Liver (tissue), 9 donors: ENCODE measurements around the gene RNF157. TPM values are rescaled to one million over a fixed set of nuclear protein-coding genes. Genes with fewer than 3 reads are reported as not detected.
A peak's percentile ranks its signal among the peaks of the same experiment; 100 is the strongest.

Source experiments
- DNase-seq: peaks from one replicate; pipeline ENCODE4 v3.0.0-alpha.2; 2017; ENCODE audit warnings: low spot score
- H3K27ac ChIP-seq, 2 donors: one replicate each; pipeline ENCODE4 v1.7.0; 2013; ENCODE audit warnings: inconsistent platforms in 2 of 2, low read length in 2 of 2, control low read depth in 1 of 2, low read depth in 1 of 2, mild to moderate bottlenecking in 1 of 2
- H3K27me3 ChIP-seq, 4 donors: one replicate each; pipeline versions ENCODE4 v1.6.1 to v1.7.0; 2013; ENCODE audit warnings: low read length in 3 of 4, inconsistent platforms in 1 of 4, mild to moderate bottlenecking in 1 of 4, moderate library complexity in 1 of 4; ENCODE audit not compliant: control insufficient read depth in 4 of 4, insufficient read depth in 4 of 4
- H3K36me3 ChIP-seq, 4 donors: one replicate each; pipeline versions ENCODE4 v1.6.1 to v1.7.0; 2013; ENCODE audit warnings: low read length in 3 of 4, mild to moderate bottlenecking in 3 of 4, low read depth in 1 of 4, moderate library complexity in 1 of 4; ENCODE audit not compliant: control insufficient read depth in 4 of 4, insufficient read depth in 3 of 4
- H3K4me1 ChIP-seq, 4 donors: one replicate each; pipeline versions ENCODE4 v1.6.1 to v1.7.0; 2013; ENCODE audit warnings: low read length in 3 of 4, mild to moderate bottlenecking in 3 of 4, moderate library complexity in 1 of 4; ENCODE audit not compliant: control insufficient read depth in 4 of 4, insufficient read depth in 4 of 4
- H3K4me3 ChIP-seq, 3 donors: one replicate each; pipeline versions ENCODE4 v1.6.1 to v1.7.0; 2013; ENCODE audit warnings: low read length in 3 of 3, control low read depth in 1 of 3, low read depth in 1 of 3, mild to moderate bottlenecking in 1 of 3
- H3K9ac ChIP-seq, 2 donors: one replicate each; pipeline ENCODE4 v1.7.0; 2013; ENCODE audit warnings: low read length in 2 of 2, mild to moderate bottlenecking in 2 of 2, moderate library complexity in 2 of 2, control low read depth in 1 of 2, low read depth in 1 of 2
- H3K9me3 ChIP-seq, 4 donors: one replicate each; pipeline versions ENCODE4 v1.6.1 to v1.7.0; 2013; ENCODE audit warnings: low read length in 3 of 4; ENCODE audit not compliant: control insufficient read depth in 4 of 4
- ATF3 ChIP-seq: IDR thresholded peaks from 2 replicates; pipeline ENCODE4 v1.6.1; 2016; ENCODE audit warnings: antibody characterized with exemption
- CTCF ChIP-seq: fragments of 150-350 bp; IDR thresholded peaks from 2 replicates; pipeline ENCODE4 v1.5.1; 2017; ENCODE audit warnings: improper control_type of control experiment, low read depth, low read length; ENCODE audit not compliant: missing input control
- FOXA1 ChIP-seq: IDR thresholded peaks from 2 replicates; pipeline ENCODE4 v1.6.1; 2016; ENCODE audit warnings: antibody characterized with exemption
- FOXA2 ChIP-seq: IDR thresholded peaks from 2 replicates; pipeline ENCODE4 v1.6.1; 2016; ENCODE audit warnings: antibody characterized with exemption
- GABPA ChIP-seq, 2 donors: IDR thresholded peaks in 1 of 2; conservative IDR thresholded peaks in 1 of 2; 2 replicates each; pipeline ENCODE4 v1.6.1; 2016; ENCODE audit warnings: antibody characterized with exemption in 2 of 2, mild to moderate bottlenecking in 1 of 2, moderate library complexity in 1 of 2
- HNF4G ChIP-seq: IDR thresholded peaks from 2 replicates; pipeline ENCODE4 v1.6.1; 2016; ENCODE audit warnings: antibody characterized with exemption
- JUND ChIP-seq, 2 donors: IDR thresholded peaks; 2 replicates each; pipeline ENCODE4 v1.6.1; 2016; ENCODE audit warnings: antibody characterized with exemption in 2 of 2
- MAX ChIP-seq: IDR thresholded peaks from 2 replicates; pipeline ENCODE4 v1.6.1; 2016; ENCODE audit warnings: antibody characterized with exemption
- NR2F2 ChIP-seq: IDR thresholded peaks from 2 replicates; pipeline ENCODE4 v1.6.1; 2016; ENCODE audit warnings: antibody characterized with exemption
- RAD21 ChIP-seq, 2 donors: IDR thresholded peaks; 2 replicates each; pipeline ENCODE4 v1.6.1; 2016; ENCODE audit warnings: antibody characterized with exemption in 2 of 2, mild to moderate bottlenecking in 2 of 2
- REST ChIP-seq: IDR thresholded peaks from 2 replicates; pipeline ENCODE4 v1.6.1; 2016; ENCODE audit warnings: antibody characterized with exemption, mild to moderate bottlenecking
- RXRA ChIP-seq, 2 donors: IDR thresholded peaks; 2 replicates each; pipeline ENCODE4 v1.6.1; 2017 to 2018; ENCODE audit warnings: antibody characterized with exemption in 2 of 2, mild to moderate bottlenecking in 1 of 2
- YY1 ChIP-seq: IDR thresholded peaks from 2 replicates; pipeline ENCODE4 v1.6.1; 2016; ENCODE audit warnings: antibody characterized with exemption, mild to moderate bottlenecking
- ZBTB33 ChIP-seq: IDR thresholded peaks from 2 replicates; pipeline ENCODE4 v1.6.1; 2016; ENCODE audit warnings: antibody characterized with exemption
- WGBS: extraction: QIAGEN DNeasy Blood & Tissue Kit; methylation state at CpG from one replicate; pipeline ENCODE4 v1.1.7; 2013; 5-methylcytosine and 5-hydroxymethylcytosine counted together
- polyA plus RNA-seq, 2 donors: library from polyadenylated mRNA; stranded (reverse) in 1 of 2; unstranded in 1 of 2; fragments of 200-250 nt in 1 of 2; fragments of >200 nt in 1 of 2; fragmentation: Nextera tagmentation in 1 of 2; extraction: Ambion mirVana in 1 of 2; gene quantifications; one replicate each; pipeline versions ENCODE4 v1.2.1 to v1.2.3, GENCODE V29; 2013 to 2015
- total RNA-seq, 2 donors: library from RNA; depleted of rRNA; stranded (reverse); fragments of >200 nt; gene quantifications; one replicate each; pipeline ENCODE4 v1.2.3, GENCODE V29; 2014
- donor health status: healthy.
- donor health status: healthy.
- donor health status: healthy.
- donor health status: healthy.
- donor health status: healthy.

The RNF157 gene
- total and polyA plus RNA-seq, 4 donors, result 0.42 to 2.9 (median 0.66) TPM

GRCh38 chr17:76139801-76140660 lies 100.3 kb downstream of the RNF157 start:
- H3K9me3 ChIP-seq, result no peaks in the 10 kb centered on the region
- no peak for TF ChIP-seq RAD21 (IDR thresholded peaks at IDR 0.05)
- TF ChIP-seq HNF4G, result no peak
- no peak overlapping the region for H3K4me3 ChIP-seq
- no peak overlapping the region for H3K9ac ChIP-seq
- H3K27me3 ChIP-seq, result peaks cover 0 to 3% (median 1%) of the 10 kb centered on the region in 4 donors
- no peak overlapping the region for H3K27ac ChIP-seq
- no peaks in the 10 kb centered on the region for H3K36me3 ChIP-seq
- DNase-seq, result peak; percentile 38
- WGBS, result 30% methylated on average over 78 of the region's 78 CpGs
- H3K4me1 ChIP-seq, result peaks cover 2 to 18% (median 9%) of the 10 kb centered on the region in 4 donors

GRCh38 chr17:76138896-76139752 lies 101.2 kb downstream of the RNF157 start:
- Histone ChIP-seq H3K4me3 (no peak overlapping the region), H3K9ac (no peak overlapping the region), H3K27ac (no peak overlapping the region), H3K36me3 (no peaks in the 10 kb centered on the region), H3K27me3 (peaks cover 0 to 3% (median 1%) of the 10 kb centered on the region in 4 donors), H3K4me1 (peaks cover 2 to 18% (median 9%) of the 10 kb centered on the region in 4 donors), H3K9me3 (no peaks in the 10 kb centered on the region)
- TF ChIP-seq YY1 (no peak), NR2F2 (no peak), ATF3 (no peak), MAX (no peak), JUND (IDR thresholded peaks at IDR 0.05) (no peak), ZBTB33 (no peak), FOXA1 (no peak), CTCF (no peak), RXRA (IDR thresholded peaks at IDR 0.05) (no peak), GABPA (IDR thresholded peaks at IDR 0.05 in 1 of 2, conservative IDR thresholded peaks at IDR 0.05 in 1 of 2) (no peak), RAD21 (IDR thresholded peaks at IDR 0.05) (no peak), HNF4G (no peak), FOXA2 (no peak), REST (no peak)
- 70% methylated on average over 15 of the region's 15 CpGs for WGBS
- DNase-seq, result peak; percentile 31
